ENCODE results near the gene MRPL55. TPM values are rescaled to one million over a fixed set of nuclear protein-coding genes. Genes with fewer than 3 reads are reported as not detected.

The MRPL55 gene
- total and polyA plus RNA-seq, 2 of the 13 experiments (the other 11 are each of a cell fraction or from before 2014, with no cell fraction given): 58.6 to 92.9 TPM

DNA sequence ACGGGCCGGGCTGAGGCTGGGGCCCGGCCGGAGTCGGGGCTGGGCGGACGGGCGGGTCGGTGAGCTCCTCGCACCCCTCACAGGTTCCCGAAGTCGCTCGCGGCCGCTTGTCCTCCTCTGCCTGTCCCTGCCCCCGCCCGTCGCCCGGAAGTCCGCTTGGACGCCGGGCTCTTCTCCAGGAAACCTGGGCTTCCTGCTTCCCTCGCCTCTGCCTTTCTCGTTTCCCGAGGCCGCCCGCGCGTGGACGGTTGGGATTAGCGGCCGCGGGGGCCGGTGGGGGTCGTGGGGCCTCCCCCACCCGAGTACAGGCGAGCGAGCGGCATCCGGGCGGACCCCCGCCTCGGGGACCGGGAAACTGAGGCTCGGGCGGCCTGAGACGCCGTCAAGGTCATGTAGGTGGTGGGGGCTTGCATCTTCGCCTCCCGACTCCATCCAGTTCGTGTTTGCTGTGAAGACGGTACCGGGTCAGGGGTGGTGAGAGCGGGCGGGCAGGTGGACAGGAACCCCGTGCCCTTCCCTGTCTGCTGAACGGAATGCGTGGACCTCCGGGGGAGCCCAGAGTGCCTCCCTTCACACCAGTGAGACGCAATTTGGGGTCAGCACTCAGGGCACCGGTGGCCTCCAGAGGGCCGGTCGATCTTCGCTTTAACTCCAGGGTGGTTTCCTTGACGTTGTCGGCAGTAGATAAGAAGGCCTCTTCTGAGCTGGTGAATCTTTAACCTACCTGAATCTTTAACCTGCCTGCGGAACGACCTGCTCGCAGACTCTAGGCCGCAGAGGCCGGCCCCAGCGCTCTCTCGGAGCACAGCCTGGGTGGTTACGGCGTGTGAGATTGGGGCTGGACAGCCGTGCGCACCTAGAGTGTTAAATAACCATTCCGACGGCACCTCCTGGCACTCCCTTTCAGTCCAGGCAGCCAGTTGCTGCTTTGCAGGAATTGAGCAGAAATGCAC lies 25.9 kb downstream of the MRPL55 start (continued):
- TF ChIP-seq, protein P1, sequence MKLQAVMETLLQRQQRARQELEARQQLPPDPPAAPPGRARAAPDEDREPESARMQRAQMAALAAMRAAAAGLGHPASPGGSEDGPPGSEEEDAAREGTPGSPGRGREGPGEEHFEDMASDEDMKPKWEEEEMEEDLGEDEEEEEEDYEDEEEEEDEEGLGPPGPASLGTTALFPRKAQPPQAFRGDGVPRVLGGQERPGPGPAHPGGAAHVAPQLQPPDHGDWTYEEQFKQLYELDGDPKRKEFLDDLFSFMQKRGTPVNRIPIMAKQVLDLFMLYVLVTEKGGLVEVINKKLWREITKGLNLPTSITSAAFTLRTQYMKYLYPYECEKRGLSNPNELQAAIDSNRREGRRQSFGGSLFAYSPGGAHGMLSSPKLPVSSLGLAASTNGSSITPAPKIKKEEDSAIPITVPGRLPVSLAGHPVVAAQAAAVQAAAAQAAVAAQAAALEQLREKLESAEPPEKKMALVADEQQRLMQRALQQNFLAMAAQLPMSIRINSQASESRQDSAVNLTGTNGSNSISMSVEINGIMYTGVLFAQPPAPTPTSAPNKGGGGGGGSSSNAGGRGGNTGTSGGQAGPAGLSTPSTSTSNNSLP (IDR thresholded peaks at IDR 0.05; ENCODE audit: low read depth, low read length): no peak
- TF ChIP-seq, protein P2, sequence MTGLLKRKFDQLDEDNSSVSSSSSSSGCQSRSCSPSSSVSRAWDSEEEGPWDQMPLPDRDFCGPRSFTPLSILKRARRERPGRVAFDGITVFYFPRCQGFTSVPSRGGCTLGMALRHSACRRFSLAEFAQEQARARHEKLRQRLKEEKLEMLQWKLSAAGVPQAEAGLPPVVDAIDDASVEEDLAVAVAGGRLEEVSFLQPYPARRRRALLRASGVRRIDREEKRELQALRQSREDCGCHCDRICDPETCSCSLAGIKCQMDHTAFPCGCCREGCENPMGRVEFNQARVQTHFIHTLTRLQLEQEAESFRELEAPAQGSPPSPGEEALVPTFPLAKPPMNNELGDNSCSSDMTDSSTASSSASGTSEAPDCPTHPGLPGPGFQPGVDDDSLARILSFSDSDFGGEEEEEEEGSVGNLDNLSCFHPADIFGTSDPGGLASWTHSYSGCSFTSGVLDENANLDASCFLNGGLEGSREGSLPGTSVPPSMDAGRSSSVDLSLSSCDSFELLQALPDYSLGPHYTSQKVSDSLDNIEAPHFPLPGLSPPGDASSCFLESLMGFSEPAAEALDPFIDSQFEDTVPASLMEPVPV (CRISPR knock-in tag; IDR thresholded peaks at IDR 0.05): peak; percentile 50; the same call in 1 of the 2 replicates
- TF ChIP-seq MAFK (conservative IDR thresholded peaks at IDR 0.05 in 1 of 2, IDR thresholded peaks at IDR 0.05 in 1 of 2; ENCODE audit: low read length in 2 of 2): no peak
- TF ChIP-seq, protein P3, sequence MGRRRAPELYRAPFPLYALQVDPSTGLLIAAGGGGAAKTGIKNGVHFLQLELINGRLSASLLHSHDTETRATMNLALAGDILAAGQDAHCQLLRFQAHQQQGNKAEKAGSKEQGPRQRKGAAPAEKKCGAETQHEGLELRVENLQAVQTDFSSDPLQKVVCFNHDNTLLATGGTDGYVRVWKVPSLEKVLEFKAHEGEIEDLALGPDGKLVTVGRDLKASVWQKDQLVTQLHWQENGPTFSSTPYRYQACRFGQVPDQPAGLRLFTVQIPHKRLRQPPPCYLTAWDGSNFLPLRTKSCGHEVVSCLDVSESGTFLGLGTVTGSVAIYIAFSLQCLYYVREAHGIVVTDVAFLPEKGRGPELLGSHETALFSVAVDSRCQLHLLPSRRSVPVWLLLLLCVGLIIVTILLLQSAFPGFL (CRISPR knock-in tag; IDR thresholded peaks at IDR 0.05): no peak
- no peak for TF ChIP-seq KMT2A (CRISPR knock-in tag; IDR thresholded peaks at IDR 0.05)
- no peak for TF ChIP-seq U2AF2 (IDR thresholded peaks at IDR 0.05; ENCODE audit: low read depth, low read length)
- no peak for TF ChIP-seq BHLHE40 (IDR thresholded peaks at IDR 0.05; ENCODE audit: low read length)
- 0 out of 2 replicates have a peak, but pooled peaks have one; percentile 10 for TF ChIP-seq PRDM4 (CRISPR knock-in tag; IDR thresholded peaks at IDR 0.05; ENCODE audit: borderline replicate concordance)
- TF ChIP-seq MYNN (CRISPR knock-in tag; IDR thresholded peaks at IDR 0.05; ENCODE audit: low read depth): no peak
- TF ChIP-seq ZSCAN29 (CRISPR knock-in tag; conservative IDR thresholded peaks at IDR 0.05): no peak
- TF ChIP-seq PAXIP1 (CRISPR knock-in tag; conservative IDR thresholded peaks at IDR 0.05): peak; percentile 28; the same call in 1 of the 2 replicates
- TF ChIP-seq KAT2B (IDR thresholded peaks at IDR 0.05; ENCODE audit: borderline replicate concordance, low read depth, low read length): no peak
- TF ChIP-seq GABPA (IDR thresholded peaks at IDR 0.05; ENCODE audit: low read depth, low read length): peak; percentile 35; the same call in 1 of the 2 replicates
- TF ChIP-seq GABPA (CRISPR knock-in tag; IDR thresholded peaks at IDR 0.05; ENCODE audit: low read depth): no peak
- TF ChIP-seq ZNF136 (CRISPR knock-in tag; IDR thresholded peaks at IDR 0.05; ENCODE audit: low read depth): no peak

Measured in HepG2 (cell line).